ENCODE results near the gene KCMF1. TPM values are rescaled to one million over a fixed set of nuclear protein-coding genes. Genes with fewer than 3 reads are reported as not detected.

The KCMF1 gene
- total RNA-seq, 1 donor from 2014 or later, result 63.9 TPM

DNA sequence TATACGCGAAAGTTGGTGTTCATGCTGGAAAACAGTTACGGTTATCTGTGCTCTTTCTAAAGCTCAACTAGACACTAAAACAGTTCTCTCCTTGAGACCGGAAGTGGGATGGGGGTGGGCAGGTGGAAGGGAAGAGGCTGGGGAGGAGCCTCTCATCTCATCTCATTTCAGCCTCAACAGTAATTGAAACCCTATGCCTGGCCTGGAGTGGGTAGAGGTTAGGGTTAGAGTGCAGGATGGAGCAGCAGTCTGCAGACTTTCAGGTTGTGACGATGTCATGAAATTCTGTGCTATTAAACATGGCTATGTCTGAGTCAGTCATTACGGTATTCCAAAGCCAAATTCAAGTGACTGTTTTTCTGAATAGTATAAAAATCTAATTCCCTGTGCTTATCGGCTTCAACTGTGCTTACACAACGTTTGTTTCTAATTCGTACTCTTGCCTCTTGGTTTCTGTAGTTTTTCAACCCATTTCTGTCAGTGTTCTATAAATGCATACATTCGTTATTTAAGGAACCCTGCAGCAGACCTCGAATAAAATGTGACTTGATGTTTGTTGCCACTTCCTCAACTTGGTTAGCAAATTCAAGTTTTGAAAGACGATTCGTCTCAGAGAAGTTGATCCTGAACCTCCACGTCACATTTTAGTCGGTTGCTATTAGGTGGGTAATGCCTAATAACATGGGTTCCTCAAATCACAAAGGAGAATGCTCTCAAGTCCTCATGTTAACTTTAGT, 86.4 kb downstream of the KCMF1 start:
- TF ChIP-seq, protein P1, sequence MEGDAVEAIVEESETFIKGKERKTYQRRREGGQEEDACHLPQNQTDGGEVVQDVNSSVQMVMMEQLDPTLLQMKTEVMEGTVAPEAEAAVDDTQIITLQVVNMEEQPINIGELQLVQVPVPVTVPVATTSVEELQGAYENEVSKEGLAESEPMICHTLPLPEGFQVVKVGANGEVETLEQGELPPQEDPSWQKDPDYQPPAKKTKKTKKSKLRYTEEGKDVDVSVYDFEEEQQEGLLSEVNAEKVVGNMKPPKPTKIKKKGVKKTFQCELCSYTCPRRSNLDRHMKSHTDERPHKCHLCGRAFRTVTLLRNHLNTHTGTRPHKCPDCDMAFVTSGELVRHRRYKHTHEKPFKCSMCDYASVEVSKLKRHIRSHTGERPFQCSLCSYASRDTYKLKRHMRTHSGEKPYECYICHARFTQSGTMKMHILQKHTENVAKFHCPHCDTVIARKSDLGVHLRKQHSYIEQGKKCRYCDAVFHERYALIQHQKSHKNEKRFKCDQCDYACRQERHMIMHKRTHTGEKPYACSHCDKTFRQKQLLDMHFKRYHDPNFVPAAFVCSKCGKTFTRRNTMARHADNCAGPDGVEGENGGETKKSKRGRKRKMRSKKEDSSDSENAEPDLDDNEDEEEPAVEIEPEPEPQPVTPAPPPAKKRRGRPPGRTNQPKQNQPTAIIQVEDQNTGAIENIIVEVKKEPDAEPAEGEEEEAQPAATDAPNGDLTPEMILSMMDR (IDR thresholded peaks at IDR 0.05; ENCODE audit: unreplicated experiment), result no peak
- no peak overlapping the region for H3K27ac Mint-ChIP-seq
- no peak for DNase-seq (ENCODE audit: low spot score in 2 of 2, unreplicated experiment in 2 of 2)
- H3K4me1 Mint-ChIP-seq, result peaks cover 22% of the 10 kb centered on the region
- no peak overlapping the region for H3K4me3 Mint-ChIP-seq
- no peaks in the 10 kb centered on the region for H3K9me3 Mint-ChIP-seq
- H3K27me3 Mint-ChIP-seq (ENCODE audit: low read depth), result peaks cover 3% of the 10 kb centered on the region
- peaks cover 1% of the 10 kb centered on the region for H3K36me3 Mint-ChIP-seq

DNA sequence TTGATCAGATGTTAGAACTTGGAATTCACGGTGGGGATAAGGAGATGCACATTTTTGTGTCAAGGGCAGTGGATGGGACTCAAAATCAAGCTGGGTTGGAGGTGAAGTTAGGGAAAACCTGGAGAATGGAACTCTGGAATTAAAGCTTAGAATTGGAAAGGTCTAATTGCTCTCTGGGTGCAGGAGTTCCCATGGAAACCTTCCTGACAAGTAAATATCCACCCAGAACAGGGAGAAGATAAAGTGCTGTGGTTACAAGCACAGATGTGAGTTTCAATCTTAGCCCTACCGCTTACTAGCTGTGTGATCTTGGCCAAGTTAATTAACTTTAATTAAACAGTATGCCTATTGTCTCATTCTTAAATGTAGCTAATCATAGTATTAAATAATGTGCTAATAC, 90.9 kb downstream of the KCMF1 start:
- H3K27me3 Mint-ChIP-seq (ENCODE audit: low read depth), result peaks cover 12% of the 10 kb centered on the region
- peaks cover 21% of the 10 kb centered on the region for H3K4me1 Mint-ChIP-seq
- no peak overlapping the region for H3K4me3 Mint-ChIP-seq
- TF ChIP-seq, protein P1 (IDR thresholded peaks at IDR 0.05; ENCODE audit: unreplicated experiment), result no peak
- DNase-seq (ENCODE audit: low spot score in 2 of 2, unreplicated experiment in 2 of 2), result no peak
- no peaks in the 10 kb centered on the region for H3K36me3 Mint-ChIP-seq
- H3K27ac Mint-ChIP-seq, result no peak overlapping the region
- H3K9me3 Mint-ChIP-seq, result peaks cover 4% of the 10 kb centered on the region

DNA sequence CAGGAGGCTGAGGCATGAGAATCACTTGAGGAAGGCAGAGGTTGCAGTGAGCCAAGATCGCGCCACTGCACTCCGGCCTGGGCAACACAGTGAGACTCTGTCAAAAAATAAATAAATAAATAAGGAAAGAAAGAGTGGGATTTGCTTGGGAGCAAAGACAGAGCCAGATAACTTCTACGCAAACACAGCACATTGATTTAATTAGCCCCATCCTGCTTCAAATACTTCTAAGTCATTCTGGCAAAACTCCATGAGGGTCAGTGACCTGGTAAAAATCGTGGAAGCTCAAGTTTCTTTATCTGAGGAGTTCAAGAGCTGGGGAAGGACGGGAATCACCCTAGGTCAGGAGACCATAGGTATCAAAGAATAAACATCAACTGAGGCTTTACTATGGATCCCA, 91.6 kb downstream of the KCMF1 start:
- H3K4me1 Mint-ChIP-seq, result peaks cover 26% of the 10 kb centered on the region
- no peak for DNase-seq (ENCODE audit: low spot score in 2 of 2, unreplicated experiment in 2 of 2)
- no peaks in the 10 kb centered on the region for H3K36me3 Mint-ChIP-seq
- H3K27me3 Mint-ChIP-seq (ENCODE audit: low read depth), result peaks cover 12% of the 10 kb centered on the region
- TF ChIP-seq, protein P1 (IDR thresholded peaks at IDR 0.05; ENCODE audit: unreplicated experiment), result no peak
- no peak overlapping the region for H3K27ac Mint-ChIP-seq
- peaks cover 4% of the 10 kb centered on the region for H3K9me3 Mint-ChIP-seq
- no peak overlapping the region for H3K4me3 Mint-ChIP-seq

DNA sequence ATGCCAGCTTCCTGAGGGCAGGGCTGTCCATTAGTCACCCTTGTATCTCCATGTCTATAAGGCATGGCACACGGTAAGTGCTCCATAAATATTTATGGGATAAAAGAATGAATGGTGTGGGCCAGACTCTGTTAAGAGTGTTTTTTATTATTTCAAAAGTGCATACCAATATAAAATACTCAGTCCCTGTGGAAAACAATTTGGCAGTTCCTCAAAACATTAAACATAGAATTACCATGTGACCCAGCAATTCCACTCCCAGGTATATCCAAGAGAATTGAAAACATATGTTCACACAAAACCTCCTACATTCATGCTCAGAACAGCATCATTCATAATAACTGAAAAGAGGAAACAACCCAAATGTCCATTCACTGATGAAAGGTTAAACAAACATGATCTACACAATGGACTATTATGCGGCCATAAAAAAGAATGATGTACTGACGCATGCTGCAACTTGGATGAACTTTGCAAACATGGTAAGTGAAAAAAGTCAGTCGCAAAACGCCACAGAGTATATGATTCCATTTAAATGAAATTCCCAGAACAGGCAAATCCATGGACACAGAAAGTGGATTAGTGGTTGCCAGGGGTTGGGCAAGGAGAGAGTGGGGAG, 93.1 kb downstream of the KCMF1 start:
- Mint-ChIP-seq H3K9me3 (peaks cover 4% of the 10 kb centered on the region), H3K27ac (no peak overlapping the region), H3K27me3 (ENCODE audit: low read depth) (peaks cover 12% of the 10 kb centered on the region), H3K4me1 (peaks cover 26% of the 10 kb centered on the region), H3K4me3 (no peak overlapping the region), H3K36me3 (no peaks in the 10 kb centered on the region)
- DNase-seq (ENCODE audit: low spot score in 2 of 2, unreplicated experiment in 2 of 2), result no peak
- TF ChIP-seq, protein P1 (IDR thresholded peaks at IDR 0.05; ENCODE audit: unreplicated experiment), result no peak

DNA sequence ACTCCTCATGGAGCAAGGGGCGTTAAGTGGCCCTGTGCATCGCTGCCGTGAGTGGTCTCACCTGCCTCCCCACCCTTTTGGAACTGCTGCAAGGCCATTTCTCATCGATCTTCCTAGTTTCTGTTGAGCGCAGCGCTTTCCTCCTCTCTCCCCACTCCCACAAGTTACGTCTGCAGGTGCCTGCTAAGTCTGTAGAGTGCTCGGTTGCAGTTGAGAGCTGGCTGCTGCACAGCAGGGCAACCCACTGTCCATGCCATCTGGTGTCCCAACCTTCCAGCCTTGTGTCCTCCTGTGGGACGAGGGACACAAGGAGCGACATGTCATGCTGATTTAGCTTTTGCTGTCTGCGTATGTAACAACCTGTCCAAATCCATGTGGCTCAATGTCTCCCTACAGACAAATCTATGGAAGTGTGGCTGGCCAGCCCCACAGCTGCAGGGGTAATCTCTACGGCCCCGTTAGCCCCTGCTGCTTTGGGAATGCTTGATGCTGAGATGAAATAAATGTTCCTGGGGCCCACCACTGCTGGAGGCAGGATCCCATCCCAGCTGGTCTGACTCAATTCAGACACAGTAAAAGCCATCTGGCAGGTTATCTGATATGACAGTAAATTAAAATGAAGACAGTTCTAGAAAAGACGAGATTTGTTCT, 94.1 kb downstream of the KCMF1 start:
- Mint-ChIP-seq H3K27ac (peak overlapping the region; percentile 11), H3K36me3 (no peaks in the 10 kb centered on the region), H3K4me3 (no peak overlapping the region), H3K4me1 (peaks cover 26% of the 10 kb centered on the region), H3K27me3 (ENCODE audit: low read depth) (peaks cover 12% of the 10 kb centered on the region), H3K9me3 (peaks cover 4% of the 10 kb centered on the region)
- TF ChIP-seq, protein P1 (IDR thresholded peaks at IDR 0.05; ENCODE audit: unreplicated experiment), result no peak
- DNase-seq (ENCODE audit: low spot score in 2 of 2, unreplicated experiment in 2 of 2), result no peak

All from mesothelial cell of epicardium (in vitro differentiated cells).